ENCODE results near the gene SPRR2G.
"Not testable (repeated sequence)": the region's sequence is repeated elsewhere in the genome, so short reads cannot be mapped to it uniquely, and the experiment has no call there.

The SPRR2G gene

GRCh38 chr1:153112454-153112853 lies 38.2 kb downstream of the SPRR2G start:
- not testable (repeated sequence) for DNase-seq

GRCh38 chr1:153100245-153100644 lies 50.4 kb downstream of the SPRR2G start:
- no peak for DNase-seq

All from NCI-H774 (cell line).